NCI-H69 (cell line): ENCODE data around the gene ALDH1A2.
"Not testable (repeated sequence)": the region's sequence is repeated elsewhere in the genome, so short reads cannot be mapped to it uniquely, and the experiment has no call there.

Experiments
- DNase-seq: peaks from one replicate; lab custom pipeline; 2025; lab: John Stamatoyannopoulos, UW

Gene ALDH1A2

DNA sequence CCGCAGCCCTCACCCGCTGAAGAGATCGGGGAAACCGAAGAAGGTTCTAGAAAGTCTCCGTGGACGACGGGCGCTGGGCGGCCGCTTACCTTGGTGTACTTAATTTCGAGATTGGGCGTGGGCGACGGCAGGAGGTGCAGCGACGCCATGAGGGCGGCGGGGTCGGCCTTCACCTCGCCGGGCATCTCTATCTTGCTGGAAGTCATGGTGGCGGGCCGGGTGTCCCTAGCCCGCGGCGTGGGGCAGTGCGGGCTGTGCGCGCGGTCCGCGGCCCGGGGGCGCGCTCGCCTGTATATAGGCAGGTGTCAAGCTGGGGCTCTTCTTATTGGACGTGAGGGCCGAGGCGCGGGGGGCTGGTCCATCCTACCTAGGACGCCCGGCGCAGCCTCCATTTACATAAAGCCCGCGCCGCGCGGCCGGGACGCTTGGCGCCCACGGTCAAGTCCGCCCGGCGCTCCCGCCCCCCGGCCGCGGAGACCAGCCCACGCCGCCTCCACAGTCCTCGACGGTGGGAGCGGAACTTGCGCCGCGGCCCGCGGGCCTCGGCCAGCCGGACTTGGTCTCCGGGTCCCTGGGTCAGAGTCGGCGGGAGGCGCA is at the start of gene ALDH1A2:
Gene ALDH1A2 (minus strand): TSS at position 267 of the 597 bp plus-strand sequence. CDS start 61 bp downstream, at position 206.
- DNase-seq = peak; percentile 22

GRCh38 chr15:58114812-58115211 is 49.3 kb upstream of the ALDH1A2 start:
- DNase-seq = no peak

DNA sequence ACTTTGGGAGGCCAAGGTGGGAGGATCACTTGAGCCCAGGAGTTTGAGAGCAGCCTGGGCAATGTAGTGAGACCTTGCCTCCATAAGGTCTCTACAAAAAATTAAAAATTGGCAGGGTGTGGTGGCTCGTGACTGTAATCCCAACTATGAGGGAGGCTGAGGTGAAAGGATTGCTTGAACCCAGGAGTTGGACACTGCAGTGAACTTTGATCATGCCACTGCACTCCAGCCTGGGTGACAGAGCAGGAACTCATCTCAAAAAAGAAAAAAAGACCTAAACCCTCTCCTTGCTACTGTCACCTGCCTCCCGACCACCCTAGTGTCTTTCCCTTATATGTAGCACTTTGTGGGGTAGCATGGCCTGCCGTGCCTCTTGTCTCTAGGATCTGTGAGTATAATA is 48.9 kb upstream of the ALDH1A2 start:
- DNase-seq = no peak

DNA sequence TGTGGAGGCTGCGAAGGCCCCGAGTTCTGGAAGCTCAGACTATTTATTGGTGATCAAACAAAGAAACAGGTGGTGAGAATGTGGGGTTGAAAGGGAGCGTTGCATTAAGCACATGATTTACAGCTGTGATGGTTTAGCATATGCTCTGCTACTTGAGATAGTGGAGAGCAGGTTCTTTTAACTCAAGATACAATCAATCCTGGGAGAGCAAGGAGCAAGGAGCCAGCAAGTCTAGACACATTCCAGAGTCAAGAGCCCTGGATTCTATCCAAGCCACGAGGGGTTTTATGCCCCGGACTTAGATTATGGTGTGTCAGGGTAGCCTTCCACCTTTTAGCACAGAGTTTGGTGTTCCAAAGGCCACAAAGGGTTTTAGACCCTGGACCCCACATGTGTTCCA is 47.8 kb upstream of the ALDH1A2 start:
- not testable (repeated sequence) for DNase-seq

GRCh38 chr15:58111718-58112104 is 46.2 kb upstream of the ALDH1A2 start:
- DNase-seq = no peak

- DNase-seq = no peak
Observed at GRCh38 chr15:58110999-58111717, 45.6 kb upstream of the ALDH1A2 start.

DNA sequence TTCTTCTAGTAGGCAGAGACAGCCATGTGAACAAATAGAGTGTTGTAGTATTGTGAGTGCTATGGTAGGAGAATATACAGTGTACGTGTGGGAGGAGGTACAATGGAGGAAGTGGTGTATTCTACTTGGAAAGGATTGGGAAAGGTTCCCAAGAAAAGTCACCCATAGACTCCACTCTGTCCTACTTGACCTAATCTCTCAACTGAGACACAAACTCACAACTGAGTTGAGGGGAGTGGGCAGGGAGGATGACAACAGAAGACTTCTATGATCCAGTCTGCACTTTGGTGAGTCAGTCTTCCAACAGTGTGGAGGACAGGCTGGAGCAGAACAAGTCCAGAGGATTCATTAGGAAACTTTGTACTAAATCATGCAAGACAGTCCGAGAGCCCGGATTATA is 43.9 kb upstream of the ALDH1A2 start:
- DNase-seq = no peak

DNA sequence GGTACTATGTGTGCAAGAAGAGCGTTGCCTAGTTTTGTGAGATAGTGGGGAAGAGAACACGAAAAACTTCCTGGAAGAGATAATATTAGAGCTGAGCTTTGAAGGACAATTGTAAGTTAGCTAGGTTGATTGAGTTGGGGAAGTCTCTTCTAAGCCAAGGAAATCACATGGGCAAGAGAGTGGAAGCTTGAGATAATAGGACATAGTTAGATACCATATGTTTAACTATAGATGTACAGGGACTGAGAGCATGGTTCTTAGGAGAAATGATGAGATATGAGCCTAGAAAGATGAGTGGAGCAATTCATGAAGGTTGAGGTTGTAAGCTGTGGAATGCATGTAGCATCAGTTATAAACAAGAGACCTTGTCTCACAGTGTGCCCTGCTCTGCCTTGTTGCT is 42.6 kb upstream of the ALDH1A2 start:
- DNase-seq = no peak

DNA sequence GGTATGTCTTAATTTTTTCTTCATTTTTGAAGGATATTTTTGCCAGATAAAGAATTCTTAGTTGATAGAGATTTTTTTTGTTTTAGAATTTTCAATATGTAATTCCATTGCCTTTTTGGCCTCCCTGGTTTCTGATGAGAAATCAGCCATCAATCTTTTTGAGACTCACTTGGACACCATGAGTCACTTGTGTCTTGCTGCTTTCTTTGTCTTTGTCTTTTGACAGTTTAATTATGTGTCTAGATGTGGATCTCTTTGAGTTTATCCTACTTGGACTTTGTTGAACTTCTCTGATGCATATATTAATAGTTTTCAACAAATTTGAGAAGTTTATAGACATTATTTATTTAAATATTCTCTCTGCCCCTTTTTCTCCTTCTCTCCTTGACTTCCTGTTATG is 38.0 kb upstream of the ALDH1A2 start:
- no peak for DNase-seq

DNA sequence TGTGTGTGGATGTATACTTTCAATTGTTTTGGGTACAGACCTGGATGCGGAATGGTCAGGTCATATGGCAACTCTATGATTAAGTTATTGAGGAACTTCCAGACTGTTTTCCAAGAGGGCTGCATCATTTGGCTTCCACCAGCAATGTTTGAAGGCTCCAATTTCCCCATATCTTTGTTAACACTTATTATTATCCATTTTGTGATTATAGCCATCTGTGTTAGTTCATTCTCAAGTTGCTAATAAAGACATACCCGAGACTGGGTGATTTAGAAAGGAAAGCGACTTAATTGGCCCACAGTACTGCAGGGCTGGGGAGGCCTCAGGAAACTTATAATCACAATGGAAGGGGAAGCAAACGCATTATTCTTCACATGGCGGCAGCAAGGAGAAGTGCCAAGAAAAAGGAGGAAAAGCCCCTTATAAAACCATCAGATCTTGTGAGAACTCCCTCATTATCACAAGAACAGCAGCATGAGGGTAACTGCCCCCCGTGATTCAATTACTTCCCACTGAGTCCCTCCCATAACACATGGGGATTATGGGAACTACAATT is 31.1 kb upstream of the ALDH1A2 start:
- no peak for DNase-seq

DNA sequence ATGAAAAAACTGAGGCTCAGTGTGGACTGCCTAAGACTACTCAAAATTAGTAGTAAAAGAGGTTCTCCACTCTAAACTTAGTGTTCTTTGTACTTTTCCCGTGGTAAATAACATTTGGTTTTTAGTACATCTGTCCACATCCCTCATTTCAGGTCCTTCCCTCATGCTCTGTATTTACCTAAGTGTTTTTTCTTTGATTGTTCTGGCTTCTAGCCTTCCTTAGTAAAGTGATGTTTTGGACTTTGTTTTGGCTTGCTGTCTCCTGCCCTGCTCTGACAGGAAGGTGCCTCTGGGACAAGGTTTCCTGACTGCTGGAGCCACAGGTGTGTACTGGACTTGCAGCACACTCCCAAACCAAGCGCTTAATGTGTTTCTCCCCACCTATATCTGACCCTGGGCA is 29.9 kb upstream of the ALDH1A2 start:
- no peak for DNase-seq

GRCh38 chr15:58087871-58088270 is 22.4 kb upstream of the ALDH1A2 start:
- no peak for DNase-seq

GRCh38 chr15:58086491-58086890 is 21.0 kb upstream of the ALDH1A2 start:
- no peak for DNase-seq

DNA sequence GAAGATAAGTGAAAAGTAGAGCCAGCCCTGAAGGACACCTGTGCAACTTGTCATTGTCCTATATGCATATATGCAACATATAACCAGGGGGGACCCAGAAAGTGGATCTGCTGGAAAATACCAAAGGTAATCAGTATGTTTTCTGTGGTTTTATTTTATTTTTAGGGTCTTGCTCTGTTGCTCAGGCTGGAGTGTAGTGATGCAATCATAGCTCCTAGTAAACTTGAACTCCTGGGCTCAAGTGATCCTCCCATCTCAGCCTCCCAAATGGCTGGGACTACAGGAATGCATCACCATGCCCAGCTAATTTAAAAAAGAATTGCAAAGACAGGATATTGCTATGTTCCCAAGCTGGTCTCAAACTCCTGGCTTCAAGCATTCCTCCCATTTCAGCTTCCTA is 18.0 kb upstream of the ALDH1A2 start:
- no peak for DNase-seq

DNA sequence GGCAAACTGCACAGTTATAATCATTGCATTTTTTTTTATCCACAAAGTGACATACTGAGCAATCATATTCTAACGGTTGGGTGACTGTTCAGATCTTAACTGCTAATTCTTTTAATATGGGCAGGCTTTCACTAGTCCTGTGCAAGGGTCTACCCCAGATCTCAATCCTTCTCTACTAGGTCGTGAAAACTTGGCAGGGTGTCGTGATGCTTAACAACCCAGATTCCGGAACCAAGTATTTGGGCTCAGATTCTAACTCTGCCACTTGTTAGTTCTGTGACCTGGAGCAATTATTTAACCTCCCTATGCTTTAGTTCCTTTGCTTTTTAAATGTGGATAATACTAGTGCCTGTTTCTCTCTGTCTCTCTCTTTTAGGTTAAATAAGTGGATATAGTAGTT is 16.4 kb upstream of the ALDH1A2 start:
- no peak for DNase-seq

DNA sequence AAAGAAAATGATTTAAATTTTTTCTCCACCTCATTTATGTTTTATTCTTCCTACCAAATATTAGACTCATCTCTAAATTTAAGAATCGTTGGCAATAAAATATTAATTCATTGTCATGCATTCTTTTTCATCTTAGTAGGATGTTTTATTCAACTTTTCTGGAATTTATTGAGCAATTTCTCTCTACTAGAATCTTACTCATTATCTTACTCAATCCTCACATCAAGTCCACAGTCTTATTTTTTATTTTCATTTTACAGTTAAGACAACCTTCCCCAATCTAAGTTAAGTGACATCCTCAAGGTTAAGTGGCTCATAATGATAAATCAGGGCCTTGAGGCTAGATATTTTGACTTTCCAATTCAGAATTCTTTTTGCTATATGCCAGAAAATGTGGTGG is 15.9 kb upstream of the ALDH1A2 start:
- no peak for DNase-seq

DNA sequence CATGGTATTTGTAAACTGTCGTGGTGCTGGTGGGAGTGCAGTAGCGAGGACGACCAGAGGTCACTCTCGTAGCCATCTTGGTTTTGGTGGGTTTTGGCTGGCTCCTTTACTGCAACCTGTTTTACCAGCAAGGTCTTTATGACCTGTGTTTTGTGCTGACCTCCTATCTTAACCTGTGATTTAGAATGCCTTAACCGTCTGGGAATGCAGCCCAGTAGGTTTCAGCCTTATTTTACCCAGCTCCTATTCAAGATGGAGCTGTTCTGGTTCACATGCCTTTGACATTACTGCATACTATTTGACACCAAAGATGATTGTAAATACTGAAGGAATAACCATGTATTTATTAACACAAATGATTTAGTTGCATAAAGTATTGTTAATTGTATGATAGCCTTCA is 15.4 kb upstream of the ALDH1A2 start:
- not testable (repeated sequence) for DNase-seq

DNA sequence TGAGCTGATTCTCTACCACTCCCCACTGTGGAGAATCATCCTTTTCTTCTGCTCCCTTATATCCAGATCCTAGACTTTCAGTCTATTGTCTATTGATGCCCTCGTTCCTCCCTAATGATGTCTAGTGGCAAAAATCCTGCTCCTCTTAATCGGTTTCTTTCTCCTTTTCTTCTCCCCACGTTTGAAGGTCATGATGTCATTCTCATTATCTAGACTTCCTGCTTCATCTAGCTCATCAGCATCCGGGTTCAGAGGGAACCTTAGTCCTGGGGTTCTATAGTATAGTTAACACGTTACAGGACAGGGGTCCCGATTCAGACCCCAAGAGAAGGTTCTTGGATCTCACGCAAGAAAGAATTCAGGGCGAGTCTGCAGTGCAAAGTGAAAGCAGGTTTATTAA is 14.9 kb upstream of the ALDH1A2 start:
- no peak for DNase-seq

- DNase-seq = no peak
Observed at GRCh38 chr15:58078591-58078990, 13.1 kb upstream of the ALDH1A2 start.

DNA sequence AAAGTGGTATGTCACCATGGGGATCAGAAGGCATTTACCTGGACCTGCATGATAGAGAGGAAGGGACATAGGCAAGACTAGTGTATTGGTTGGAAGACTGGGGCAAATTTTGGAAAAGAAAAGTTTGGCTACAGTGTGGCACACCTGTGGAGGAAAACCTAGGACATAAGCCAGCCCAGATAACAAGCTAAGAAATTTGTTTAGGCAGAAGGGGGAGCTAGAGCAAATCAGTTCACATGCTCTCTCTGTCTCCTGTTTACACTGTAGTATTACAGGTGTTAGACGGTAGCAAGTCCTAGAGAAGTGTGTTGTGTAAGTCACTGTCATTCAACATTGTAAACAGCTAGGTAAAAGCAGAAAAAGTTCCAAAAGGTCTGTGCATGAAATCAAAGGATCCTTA is 11.9 kb upstream of the ALDH1A2 start:
- DNase-seq = peak; percentile 42

- peak; percentile 12 for DNase-seq
Observed at GRCh38 chr15:58074452-58074851, 8.9 kb upstream of the ALDH1A2 start.

DNA sequence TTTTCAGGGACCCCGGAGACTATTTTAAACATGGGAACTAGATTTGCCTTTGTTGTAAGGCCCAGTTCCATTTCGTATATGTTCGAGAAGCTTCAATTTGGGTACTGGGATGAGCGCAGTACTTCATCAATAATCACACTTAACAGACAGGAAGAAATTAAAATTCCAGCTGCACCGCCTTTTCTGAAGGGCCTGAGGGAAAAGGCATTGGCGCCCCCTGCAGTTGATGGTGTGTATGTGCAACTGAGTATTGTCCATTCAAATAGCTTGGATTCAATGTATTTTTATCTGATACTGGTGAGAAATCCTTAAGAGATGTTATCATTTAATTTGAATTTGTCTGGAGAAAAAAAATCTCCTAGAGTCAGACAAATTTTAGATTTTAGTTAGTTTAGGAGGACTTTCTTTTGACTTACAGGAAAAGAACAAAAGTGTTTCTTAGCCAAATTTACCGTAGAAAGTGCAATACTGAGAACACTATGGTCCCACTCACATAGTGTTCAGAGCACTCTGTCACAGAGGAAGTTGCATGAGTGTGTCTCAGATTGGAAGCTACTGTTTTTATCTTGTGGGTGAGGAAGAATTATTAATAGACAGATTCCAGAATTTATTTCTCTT is 5.4 kb upstream of the ALDH1A2 start:
- peak; percentile 71 for DNase-seq

DNA sequence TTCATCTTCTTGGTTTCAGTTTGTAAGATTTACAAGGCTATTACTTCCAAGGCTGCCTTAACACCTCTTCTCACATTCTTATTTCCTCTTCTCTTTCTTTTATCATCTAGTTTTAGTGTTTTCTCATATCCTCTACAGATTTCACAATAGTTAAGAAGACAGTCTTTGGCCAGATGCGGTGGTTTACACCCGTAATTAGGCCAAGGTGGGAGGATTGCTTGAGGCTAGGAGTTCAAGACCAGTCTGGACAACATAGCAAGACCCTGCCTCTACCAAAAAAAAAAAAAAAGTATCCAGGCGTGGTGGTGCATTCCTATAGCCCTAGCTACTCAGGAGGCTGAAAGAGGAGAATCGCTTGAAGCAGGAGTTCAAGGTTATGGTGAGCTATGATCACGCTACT is 3.5 kb upstream of the ALDH1A2 start:
- no peak for DNase-seq
